ENCODE data around the gene TDRD10.

GRCh38 chr1:154586641-154587040 is 84.6 kb downstream of the TDRD10 start:
- TF ChIP-seq POLR2AphosphoS5 (IDR thresholded peaks at IDR 0.05; ENCODE audit: low read depth, low read length) (no peak), POLR2A (IDR thresholded peaks at IDR 0.05; ENCODE audit: low read depth, low read length) (no peak), TAF1 (IDR thresholded peaks at IDR 0.05; ENCODE audit: borderline replicate concordance, low read depth, low read length) (no peak)
